Activated CD4-positive, alpha-beta T cell treated with anti-CD3 and anti-CD28 coated beads, Interleukin-2, amount 50 U/mL, for 16 hours (primary cell): ENCODE measurements around the gene TSPEAR.

Experiments
- DNase-seq: peaks from one replicate; pipeline ENCODE4 v3.0.0-alpha.2; 2020

TSPEAR gene

DNA sequence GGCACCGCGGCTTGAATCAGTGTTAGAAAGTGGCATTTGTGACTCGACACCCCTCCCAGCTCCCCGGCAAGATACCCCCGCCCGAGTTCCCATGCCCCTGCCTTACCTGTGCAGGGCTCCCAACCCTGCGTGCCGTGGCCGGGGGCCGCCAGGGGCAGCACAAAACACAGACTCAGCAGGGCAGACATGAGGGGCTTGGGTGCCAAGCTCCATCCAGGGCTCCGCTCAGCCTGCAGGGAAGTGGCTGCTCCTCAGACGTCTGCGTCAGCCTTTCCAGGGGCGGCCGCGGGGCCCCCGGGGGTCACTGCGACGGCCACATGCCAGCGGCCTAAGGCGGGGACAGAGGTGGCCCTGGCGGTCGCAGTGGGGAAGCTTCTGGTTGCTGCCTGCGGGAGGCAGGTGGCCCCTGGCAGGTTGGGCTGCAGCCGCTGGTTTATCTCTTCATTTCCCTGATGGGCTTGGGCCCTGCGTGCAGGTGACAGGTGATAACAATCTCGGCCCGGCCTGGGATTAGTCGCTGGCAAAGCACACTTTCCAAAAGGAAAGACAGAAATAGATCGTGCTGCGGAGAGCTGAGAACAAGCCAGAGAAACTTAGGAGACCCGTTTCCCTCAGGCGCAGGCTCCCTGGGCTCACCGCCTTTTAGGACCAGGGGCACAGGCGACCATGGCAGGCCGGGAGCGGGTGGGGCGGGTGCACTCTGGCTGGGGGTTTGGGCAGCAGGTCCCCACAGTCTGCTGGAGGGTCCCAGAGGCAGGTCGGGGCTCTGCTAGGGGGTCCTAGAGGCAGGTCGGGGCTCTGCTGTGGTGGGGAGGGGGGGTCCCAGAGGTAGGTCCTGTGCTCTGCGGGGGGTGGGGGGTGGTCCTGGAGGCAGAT is at the start of gene TSPEAR:
TSPEAR (minus strand) TSS at position 246 of the 876 bp plus-strand sequence; CDS start at position 188, 58 bp downstream.
- DNase-seq, result no peak

- DNase-seq, result no peak
These were observed 49.0 kb upstream of the TSPEAR start for GRCh38 chr21:44760376-44760775.

GRCh38 chr21:44759628-44760285 is 48.4 kb upstream of the TSPEAR start:
- DNase-seq, result no peak

- no peak for DNase-seq
These were observed 47.6 kb upstream of the TSPEAR start for GRCh38 chr21:44758781-44759627.

DNA sequence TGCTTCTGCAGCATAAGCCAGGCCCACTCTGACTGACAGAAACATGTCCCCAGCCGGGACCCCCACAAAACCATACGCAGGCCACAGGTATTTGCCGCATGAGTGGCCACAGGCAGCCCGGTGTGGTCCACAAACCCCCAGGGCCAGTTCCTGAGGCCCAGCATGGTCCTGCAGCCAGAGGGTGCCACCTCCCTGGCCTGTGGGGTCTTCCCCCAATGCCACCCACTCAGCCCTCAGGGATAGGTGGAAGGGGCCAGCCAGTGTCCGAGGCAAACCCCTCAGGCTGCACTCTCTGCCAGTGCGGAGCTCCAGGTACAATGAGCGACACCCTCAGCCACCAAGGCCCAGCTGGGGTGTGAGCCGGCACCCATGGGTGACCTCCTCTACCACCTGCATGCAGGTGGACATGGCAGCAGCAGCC is 46.8 kb upstream of the TSPEAR start:
- DNase-seq, result no peak

GRCh38 chr21:44757731-44758130 is 46.4 kb upstream of the TSPEAR start:
- DNase-seq, result no peak

DNA sequence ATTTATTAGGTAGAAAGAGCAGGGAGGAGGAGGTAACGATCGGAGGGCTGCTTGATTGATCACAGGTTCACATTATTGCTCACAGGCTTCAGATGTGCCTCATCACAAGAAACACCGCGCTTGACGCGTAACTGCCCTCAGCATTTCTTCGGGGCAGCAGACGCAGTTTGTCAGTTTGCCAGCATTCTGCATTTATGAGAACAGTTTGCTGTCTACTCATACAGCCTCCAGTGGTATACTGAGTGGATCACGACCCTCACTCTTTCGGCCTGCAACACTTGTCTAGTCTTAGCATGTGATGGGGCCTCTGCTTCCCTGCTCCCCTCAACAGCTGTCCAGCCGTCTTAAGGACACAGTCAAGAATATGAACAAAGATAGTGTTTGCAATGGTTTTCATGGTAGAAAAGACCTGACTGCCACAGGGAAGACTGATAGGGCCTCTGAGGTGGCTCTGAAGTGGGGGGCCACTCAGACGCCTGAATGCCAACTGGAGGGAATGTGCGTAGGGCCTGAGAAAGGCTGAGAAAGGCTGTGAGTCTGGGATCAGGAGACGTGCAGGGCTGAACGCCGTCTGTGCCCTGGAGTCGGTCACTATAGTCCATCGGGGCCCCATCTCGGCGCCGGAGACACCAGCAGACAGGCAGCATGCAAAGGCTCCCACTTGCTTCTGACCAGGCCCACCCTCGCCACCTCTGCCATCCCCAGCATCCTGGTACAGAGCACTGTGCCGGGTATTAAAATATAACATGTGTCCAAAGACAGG is 45.2 kb upstream of the TSPEAR start:
- DNase-seq, result no peak

GRCh38 chr21:44755227-44755626 is 43.9 kb upstream of the TSPEAR start:
- no peak for DNase-seq

DNA sequence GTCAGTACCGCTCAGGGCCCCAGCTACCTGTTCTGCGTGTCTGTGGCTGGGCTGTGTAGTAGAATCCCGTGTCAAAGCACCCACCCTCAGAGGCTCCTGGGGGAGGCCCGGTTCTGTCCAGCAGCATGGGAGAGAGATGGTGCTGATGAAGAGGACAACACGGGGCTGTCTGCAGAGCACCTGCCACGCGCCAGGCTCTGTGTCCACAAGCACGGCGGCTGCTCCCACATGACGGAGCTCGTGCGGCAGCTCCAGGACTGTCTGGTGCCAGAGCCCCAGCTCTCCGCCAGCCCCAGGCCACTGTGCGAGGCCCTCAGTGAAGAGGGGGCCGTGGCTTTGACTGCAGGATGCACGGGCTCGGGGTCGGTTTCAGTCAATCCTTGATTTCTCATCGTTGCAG is 42.0 kb upstream of the TSPEAR start:
- no peak for DNase-seq

GRCh38 chr21:44752671-44753235 is 41.4 kb upstream of the TSPEAR start:
- no peak for DNase-seq

DNA sequence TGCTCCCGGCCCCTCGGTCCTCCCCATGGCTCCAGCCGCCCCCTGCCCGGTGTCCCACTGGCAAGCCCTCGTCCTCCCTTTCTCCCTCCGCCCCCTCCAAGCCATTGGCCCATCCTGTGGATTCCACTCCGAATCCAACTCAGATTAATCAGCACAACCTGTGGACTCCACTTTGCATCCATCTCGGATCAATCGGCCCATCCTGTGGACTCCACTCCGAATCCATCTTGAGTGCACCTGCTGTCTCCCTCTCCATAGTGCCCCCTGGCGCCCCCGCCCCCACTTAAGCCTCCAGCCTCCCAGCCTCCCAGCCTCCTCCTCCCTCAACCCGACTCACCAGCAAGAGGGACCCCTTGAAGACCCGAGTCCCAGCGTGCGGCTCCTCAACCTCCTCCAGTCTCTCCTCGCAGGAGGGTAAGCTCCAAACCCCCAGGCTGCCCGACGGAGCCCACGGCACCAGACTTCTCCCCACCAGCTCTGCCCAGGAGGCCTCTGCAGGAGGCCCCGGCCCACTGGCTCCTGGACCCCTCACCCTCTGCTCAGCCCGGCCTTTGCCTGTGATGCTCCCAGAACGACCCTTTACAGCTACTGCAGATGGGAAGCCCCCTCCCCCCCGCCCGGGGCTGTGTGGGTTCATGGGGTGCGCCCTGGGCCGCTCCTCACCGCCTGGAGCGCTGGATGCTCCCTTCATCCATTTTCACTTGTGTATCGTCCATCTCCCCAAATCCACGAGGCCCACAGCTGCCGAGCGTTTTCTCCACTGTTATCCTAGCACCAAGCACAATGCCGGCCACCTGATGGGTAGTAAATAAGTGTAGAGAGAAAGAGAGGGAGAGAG is 40.6 kb upstream of the TSPEAR start:
- DNase-seq, result no peak

DNA sequence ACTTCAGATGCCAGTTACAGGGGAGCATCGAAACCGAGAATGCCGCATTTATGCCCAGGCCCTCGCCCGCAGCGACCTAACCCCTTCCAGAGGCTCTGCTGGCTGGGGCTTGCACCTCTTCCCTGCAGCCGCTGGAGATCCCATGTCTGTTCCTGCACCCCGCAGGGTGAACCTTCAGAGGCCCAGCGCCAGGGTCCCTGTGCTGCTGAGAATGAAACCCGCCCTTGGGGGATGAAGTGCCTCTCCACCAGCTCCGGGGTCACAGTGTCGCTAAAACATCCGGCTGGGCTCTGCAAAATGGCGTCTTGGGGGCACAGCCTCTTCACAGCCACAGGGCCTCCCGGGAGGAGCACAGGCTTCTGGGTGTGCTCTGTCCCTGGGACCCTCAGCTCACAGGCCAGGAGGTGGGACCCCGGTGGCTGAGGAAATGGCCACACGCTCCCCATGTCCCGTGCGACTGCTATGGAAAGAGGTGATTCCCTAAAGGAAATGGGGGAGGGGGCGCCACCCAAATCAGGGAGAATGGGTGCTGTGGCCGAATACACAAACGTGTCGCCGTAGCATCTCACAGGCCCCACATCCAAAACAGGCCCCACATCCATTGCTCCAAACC is 39.9 kb upstream of the TSPEAR start:
- no peak for DNase-seq

GRCh38 chr21:44750675-44751025 is 39.3 kb upstream of the TSPEAR start:
- no peak for DNase-seq

DNA sequence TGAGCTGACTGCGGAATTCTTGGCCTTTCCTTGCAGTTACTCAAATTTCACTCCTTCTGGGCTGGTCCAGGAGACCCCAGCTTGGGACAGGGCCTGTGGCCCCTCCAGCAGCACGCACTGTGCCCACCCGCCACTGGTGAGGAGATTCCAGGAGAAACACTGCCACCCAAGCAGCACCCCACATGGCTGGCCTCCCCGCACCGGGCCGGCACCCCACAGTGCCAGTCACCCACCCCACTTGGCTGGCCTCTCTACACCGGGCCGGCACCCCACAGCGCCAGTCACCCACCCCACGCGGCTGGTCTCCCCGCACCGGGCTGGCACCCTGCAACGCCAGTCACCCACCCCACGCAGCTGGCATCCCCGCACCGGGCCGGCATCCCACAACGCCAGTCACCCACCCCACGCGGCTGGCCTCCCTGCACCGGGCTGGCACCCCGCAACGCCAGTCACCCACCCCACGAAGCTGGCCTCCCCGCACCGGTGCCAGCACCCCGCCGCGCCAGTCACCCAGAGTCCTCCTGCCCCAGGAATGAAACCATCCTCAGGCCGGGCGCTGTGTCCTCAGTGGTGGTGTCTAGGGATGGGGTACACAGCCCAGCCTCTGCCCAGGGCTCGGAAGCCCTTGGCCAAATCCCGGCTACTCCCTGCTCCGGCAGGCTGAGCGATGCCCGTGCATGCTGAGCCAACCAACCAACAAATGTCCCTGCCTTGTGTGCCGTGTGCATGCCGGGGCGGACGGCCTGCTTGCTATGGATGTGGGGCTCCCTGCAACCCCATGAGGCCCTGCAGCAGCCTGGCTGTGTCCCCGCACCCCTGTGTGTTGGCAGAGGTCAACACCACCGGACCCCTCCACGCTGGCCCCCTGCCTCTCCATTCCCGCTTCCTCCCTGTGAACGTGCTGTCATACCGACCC is 38.6 kb upstream of the TSPEAR start:
- no peak for DNase-seq

- DNase-seq, result no peak
These were observed 37.9 kb upstream of the TSPEAR start for GRCh38 chr21:44749116-44749758.

DNA sequence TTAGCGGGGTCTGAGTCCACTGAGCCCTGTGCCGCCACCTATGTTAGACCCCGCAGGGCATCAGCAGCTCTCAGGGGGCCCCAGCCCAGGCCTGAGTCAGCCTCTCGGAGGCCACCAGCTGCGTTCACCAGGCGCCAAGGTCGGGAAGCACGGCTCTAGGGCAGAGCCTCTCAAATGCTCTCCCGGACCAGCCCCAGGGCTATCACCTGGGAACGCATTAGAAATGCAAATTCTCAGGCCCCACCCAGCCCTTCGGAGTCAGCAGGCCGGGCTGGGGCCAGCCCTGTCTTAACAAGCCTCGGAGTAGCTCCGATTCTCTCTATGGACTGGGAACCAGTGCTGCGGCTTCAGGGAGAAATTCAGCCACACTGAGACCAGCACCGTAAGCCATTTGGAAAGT is 37.2 kb upstream of the TSPEAR start:
- no peak for DNase-seq

DNA sequence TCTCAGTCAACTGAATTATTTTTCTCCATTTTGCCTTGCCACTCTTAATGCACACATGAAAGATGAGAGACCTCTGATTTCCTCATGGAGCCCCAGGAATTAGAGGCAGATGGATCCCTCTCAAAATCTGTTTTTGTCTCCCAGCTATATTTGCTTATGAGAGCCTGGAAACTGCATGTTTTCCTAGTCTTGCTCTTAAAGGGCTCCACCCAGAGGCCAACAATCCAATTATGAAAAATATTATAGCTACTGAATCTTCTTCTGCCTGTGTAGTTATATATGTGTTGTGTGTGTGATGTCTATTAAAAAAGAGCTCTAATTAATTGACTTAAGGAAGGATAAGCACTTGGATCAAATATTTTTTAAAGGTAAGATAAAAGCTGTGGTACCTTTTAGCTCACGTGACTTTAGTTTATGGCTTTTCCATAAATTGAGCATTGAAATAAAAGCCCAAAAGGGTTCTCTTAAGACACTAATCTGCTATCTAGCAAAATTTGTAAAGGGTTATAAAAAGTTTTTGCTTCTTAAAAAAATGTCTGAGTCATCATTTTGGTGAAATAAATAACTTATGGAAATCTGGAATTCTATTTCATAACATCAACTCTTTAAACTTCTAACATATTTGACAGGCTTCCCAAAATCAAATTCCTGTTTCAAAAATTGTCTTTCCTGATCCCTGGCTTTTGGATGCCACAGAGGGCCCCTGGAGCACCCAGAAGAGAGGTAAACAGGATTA is 31.2 kb upstream of the TSPEAR start:
- no peak for DNase-seq

DNA sequence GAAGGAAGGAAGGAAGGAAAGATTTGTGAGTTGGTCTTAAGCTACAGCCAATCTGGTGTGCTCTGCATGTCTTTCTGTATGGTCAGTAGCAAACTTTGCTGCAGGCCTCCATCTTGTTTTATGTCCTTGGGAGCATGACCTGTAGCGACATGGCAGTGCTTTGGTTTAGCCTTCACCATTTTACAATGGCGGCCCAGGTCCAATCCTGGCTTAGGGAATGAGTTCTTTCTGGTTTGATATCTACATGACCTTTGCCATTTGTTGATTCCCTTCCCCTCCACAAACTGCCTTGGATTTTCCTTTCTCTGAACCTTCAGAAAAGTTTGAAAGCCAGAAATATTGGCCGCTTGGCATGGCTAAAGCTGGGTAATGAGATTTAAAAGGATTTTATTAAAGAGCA is 30.5 kb upstream of the TSPEAR start:
- no peak for DNase-seq

DNA sequence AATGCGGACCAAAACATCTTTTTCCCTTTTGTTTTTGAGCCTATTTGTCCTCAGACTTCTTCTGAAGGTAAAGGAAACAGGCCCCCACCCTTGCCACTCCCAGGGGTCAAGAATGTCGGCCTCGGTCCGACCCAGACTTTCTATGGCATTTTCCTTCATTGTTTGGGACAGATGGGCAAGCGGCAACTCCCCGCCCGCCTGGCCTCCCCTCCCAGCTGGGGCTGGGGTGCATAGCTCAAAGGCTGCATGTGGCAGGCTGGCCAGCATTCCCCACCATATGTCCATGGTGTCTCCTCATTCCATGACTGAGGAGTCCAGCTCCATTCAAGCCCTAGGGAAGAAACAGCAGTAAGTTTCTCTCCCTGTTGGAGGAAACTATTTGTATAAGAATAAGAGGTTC is 29.4 kb upstream of the TSPEAR start:
- DNase-seq, result no peak
